ENCODE results near the gene OR3A1. TPM values are rescaled to one million over a fixed set of nuclear protein-coding genes. Genes with fewer than 3 reads are reported as not detected.

OR3A1 gene
- total RNA-seq, 4 donors from 2014 or later = 0.35 TPM; not detected in 3

Other genes starting within 250 kb of the OR3A1 start
- not detected for gene OR1D5, start 234.8 kb downstream of the OR3A1 start, total RNA-seq
- not detected for gene OR1D2, start 193.9 kb downstream of the OR3A1 start, total RNA-seq
- not detected for gene OR1G1, start 170.8 kb downstream of the OR3A1 start, total RNA-seq
- not detected for gene OR1A2, start 100.8 kb downstream of the OR3A1 start, total RNA-seq
- not detected for gene OR1A1, start 90.7 kb downstream of the OR3A1 start, total RNA-seq
- gene OR3A2, start 87.9 kb upstream of the OR3A1 start, total RNA-seq = not detected
- gene OR1E1, start 100.0 kb upstream of the OR3A1 start, total RNA-seq = not detected
- not detected for gene OR3A3, start 113.0 kb upstream of the OR3A1 start, total RNA-seq
- gene OR1E2, start 135.5 kb upstream of the OR3A1 start, total RNA-seq = 1 to 10 TPM in 1 of 4 donors, not detected in 3; 4.6 TPM
- under 1 TPM in 1 of 4 donors, not detected in 3; 0.62 TPM for gene SPATA22, start 173.5 kb upstream of the OR3A1 start, total RNA-seq
- gene ASPA, start 177.6 kb upstream of the OR3A1 start, total RNA-seq = 10 to 100 TPM in 2 of 4 donors, 1 to 10 TPM in 2; 1.3 to 19.4 (median 12.1) TPM